Measurements from ENCODE around the gene KHDRBS2.

KHDRBS2 gene

GRCh38 chr6:62283365-62283764, 2.7 kb downstream of the KHDRBS2 start:
- Histone ChIP-seq H3K27me3 (peaks cover 4% of the 10 kb centered on the region; the same call in 1 of the 2 replicates), H3K9me3 (no peaks in the 10 kb centered on the region; the same call in 1 of the 2 replicates), H3K4me1 (no peaks in the 10 kb centered on the region), H3K36me3 (no peaks in the 10 kb centered on the region), H3K4me3 (ENCODE audit: low read depth, low read length) (no peak overlapping the region)
- TF ChIP-seq CTCF (IDR thresholded peaks at IDR 0.05; ENCODE audit: low read depth, low read length) = no peak
- no peak for DNase-seq

GRCh38 chr6:62280099-62280498, 5.9 kb downstream of the KHDRBS2 start:
- H3K4me1 ChIP-seq = no peaks in the 10 kb centered on the region
- no peaks in the 10 kb centered on the region for H3K36me3 ChIP-seq
- H3K9me3 ChIP-seq = no peaks in the 10 kb centered on the region; the same call in 1 of the 2 replicates
- no peak overlapping the region for H3K4me3 ChIP-seq (ENCODE audit: low read depth, low read length)
- TF ChIP-seq CTCF (IDR thresholded peaks at IDR 0.05; ENCODE audit: low read depth, low read length) = no peak
- no peak for DNase-seq
- no peaks in the 10 kb centered on the region for H3K27me3 ChIP-seq

- Histone ChIP-seq H3K9me3 (no peaks in the 10 kb centered on the region), H3K36me3 (no peaks in the 10 kb centered on the region), H3K4me1 (no peaks in the 10 kb centered on the region), H3K4me3 (ENCODE audit: low read depth, low read length) (no peak overlapping the region), H3K27me3 (no peaks in the 10 kb centered on the region)
- no peak for TF ChIP-seq CTCF (IDR thresholded peaks at IDR 0.05; ENCODE audit: low read depth, low read length)
- DNase-seq = no peak
These were observed 13.9 kb downstream of the KHDRBS2 start for GRCh38 chr6:62272114-62272513.

GRCh38 chr6:62265906-62266525, 20.0 kb downstream of the KHDRBS2 start:
- Histone ChIP-seq H3K4me3 (ENCODE audit: low read depth, low read length) (no peak overlapping the region), H3K36me3 (no peaks in the 10 kb centered on the region), H3K9me3 (no peaks in the 10 kb centered on the region), H3K4me1 (no peaks in the 10 kb centered on the region), H3K27me3 (no peaks in the 10 kb centered on the region)
- no peak for DNase-seq
- TF ChIP-seq CTCF (IDR thresholded peaks at IDR 0.05; ENCODE audit: low read depth, low read length) = no peak

- H3K36me3 ChIP-seq = no peaks in the 10 kb centered on the region
- no peak for DNase-seq
- H3K27me3 ChIP-seq = no peaks in the 10 kb centered on the region
- no peak for TF ChIP-seq CTCF (IDR thresholded peaks at IDR 0.05; ENCODE audit: low read depth, low read length)
- no peak overlapping the region for H3K4me3 ChIP-seq (ENCODE audit: low read depth, low read length)
- no peaks in the 10 kb centered on the region for H3K9me3 ChIP-seq
- no peaks in the 10 kb centered on the region for H3K4me1 ChIP-seq
These were observed 23.7 kb downstream of the KHDRBS2 start for GRCh38 chr6:62262283-62262682.

- no peak for DNase-seq
- Histone ChIP-seq H3K27me3 (no peaks in the 10 kb centered on the region), H3K9me3 (no peaks in the 10 kb centered on the region), H3K4me1 (no peaks in the 10 kb centered on the region), H3K4me3 (ENCODE audit: low read depth, low read length) (no peak overlapping the region), H3K36me3 (no peaks in the 10 kb centered on the region)
- TF ChIP-seq CTCF (IDR thresholded peaks at IDR 0.05; ENCODE audit: low read depth, low read length) = no peak
These were observed 39.9 kb downstream of the KHDRBS2 start for GRCh38 chr6:62246087-62246486.
